IMR-90 (cell line): Measurements from ENCODE around the gene PLAA. TPM values are rescaled to one million over a fixed set of nuclear protein-coding genes. Genes with fewer than 3 reads are reported as not detected.

Experiments used
- ATAC-seq: fragments of 200-7000 bp; cut with Tn5 transposase; 2 replicates; pipeline ENCODE4 v1.9.1; 2020; ENCODE audit warnings: low read depth, mild to moderate bottlenecking, moderate library complexity
- BruUV-seq: library from RNA; stranded (reverse); fragments of 400-500 nt; replicated peaks from 2 replicates; lab custom pipeline; 2021; lab: Mats Ljungman, UMichigan
- CTCF ChIA-PET: fragments of 300-600 bp; formaldehyde crosslinking; extraction: SDS; loops from one replicate; lab custom pipeline; 2021; ENCODE audit warnings: antibody characterized with exemption; lab: Yijun Ruan, JAX
- POLR2A ChIA-PET: fragments of 300-600 bp; sonication (Branson Sonifier 250); formaldehyde crosslinking; loops from one replicate; lab custom pipeline; 2022; ENCODE audit warnings: antibody characterized with exemption; ENCODE audit not compliant: unreplicated experiment; lab: Charles Lee
- DNase-seq: peaks from one replicate; pipeline ENCODE4 v3.0.0; 2013
- H2AFZ ChIP-seq: replicated peaks from 2 replicates; pipeline ENCODE3; 2013; ENCODE audit warnings: low read length, mild to moderate bottlenecking; ENCODE audit not compliant: poor library complexity
- H2AK5ac ChIP-seq: 2 replicates; pipeline ENCODE4 v1.6.1; 2013; ENCODE audit warnings: low read depth, low read length, inconsistent platforms
- H2AK9ac ChIP-seq: replicated peaks from 2 replicates; pipeline ENCODE3; 2013; ENCODE audit warnings: mild to moderate bottlenecking, low read depth, low read length, moderate library complexity; ENCODE audit not compliant: poor library complexity
- H2BK120ac ChIP-seq: 2 replicates; pipeline ENCODE4 v1.6.1; 2013; ENCODE audit warnings: low read depth, low read length, inconsistent platforms
- H2BK15ac ChIP-seq: 3 replicates; pipeline ENCODE4 v1.6.1; 2013; ENCODE audit warnings: low read depth, low read length, inconsistent platforms
- H2BK20ac ChIP-seq: 2 replicates; pipeline ENCODE4 v1.6.1; 2013; ENCODE audit warnings: low read depth, mild to moderate bottlenecking, inconsistent platforms, low read length, moderate library complexity
- H2BK5ac ChIP-seq: 2 replicates; pipeline ENCODE4 v1.6.1; 2013; ENCODE audit warnings: mild to moderate bottlenecking, low read depth, low read length, inconsistent platforms; ENCODE audit not compliant: poor library complexity, severe bottlenecking
- H3K14ac ChIP-seq: replicated peaks from 2 replicates; pipeline ENCODE4 v1.6.1; 2013; ENCODE audit warnings: low read depth, low read length, inconsistent platforms
- H3K18ac ChIP-seq: 2 replicates; pipeline ENCODE4 v1.6.1; 2013; ENCODE audit warnings: low read depth, low read length, control low read depth
- H3K23ac ChIP-seq: 2 replicates; pipeline ENCODE4 v1.6.1; 2013; ENCODE audit warnings: low read depth, low read length, inconsistent platforms
- H3K27ac ChIP-seq: 2 replicates; pipeline ENCODE4 v1.5.1; 2013; ENCODE audit warnings: mild to moderate bottlenecking, control low read depth, low read length; ENCODE audit not compliant: insufficient read depth
- H3K27me3 ChIP-seq: 2 replicates; pipeline ENCODE4 v1.6.1; 2013; ENCODE audit warnings: low read length; ENCODE audit not compliant: control insufficient read depth, insufficient read depth
- H3K36me3 ChIP-seq: 2 replicates; pipeline ENCODE4 v1.6.1; 2013; ENCODE audit warnings: low read length, mixed read lengths; ENCODE audit not compliant: control insufficient read depth, insufficient read depth
- H3K4ac ChIP-seq: 2 replicates; pipeline ENCODE4 v1.6.1; 2013; ENCODE audit warnings: low read depth, low read length, inconsistent platforms
- H3K4me1 ChIP-seq: 2 replicates; pipeline ENCODE4 v1.6.1; 2013; ENCODE audit warnings: low read length, mixed read lengths; ENCODE audit not compliant: control insufficient read depth, insufficient read depth
- H3K4me2 ChIP-seq: 2 replicates; pipeline ENCODE4 v1.6.1; 2013; ENCODE audit warnings: low read depth, mild to moderate bottlenecking, control low read depth, low read length, moderate library complexity
- H3K4me3 ChIP-seq: 2 replicates; pipeline ENCODE4 v1.5.1; 2013; ENCODE audit warnings: low read depth, mild to moderate bottlenecking, control low read depth, low read length, moderate library complexity; ENCODE audit not compliant: insufficient read depth
- H3K56ac ChIP-seq: 2 replicates; pipeline ENCODE4 v1.6.1; 2013; ENCODE audit warnings: low read length, inconsistent platforms; ENCODE audit not compliant: insufficient read depth; ENCODE audit errors: extremely low read depth
- H3K79me1 ChIP-seq, 2 experiments: 2 replicates each; pipeline ENCODE4 v1.6.1; 2013; ENCODE audit warnings: low read length in 2 of 2, inconsistent platforms in 1 of 2, low read depth in 1 of 2
- H3K9ac ChIP-seq: 2 replicates; pipeline ENCODE4 v1.6.1; 2013; ENCODE audit warnings: low read depth, low read length, control low read depth
- H3K9me1 ChIP-seq: 2 replicates; pipeline ENCODE4 v1.6.1; 2013; ENCODE audit warnings: low read length, inconsistent platforms; ENCODE audit not compliant: insufficient read depth
- H3K9me3 ChIP-seq: 2 replicates; pipeline ENCODE4 v1.6.1; 2013; ENCODE audit warnings: low read length; ENCODE audit not compliant: control insufficient read depth, insufficient read depth
- H4K20me1 ChIP-seq: 2 replicates; pipeline ENCODE4 v1.6.1; 2013; ENCODE audit warnings: low read length, inconsistent platforms; ENCODE audit not compliant: insufficient read depth
- H4K5ac ChIP-seq: 2 replicates; pipeline ENCODE4 v1.6.1; 2013; ENCODE audit warnings: mild to moderate bottlenecking, low read depth, low read length, control low read depth
- H4K8ac ChIP-seq, 2 experiments: 2 replicates each; pipeline ENCODE4 v1.6.1; 2013; ENCODE audit warnings: low read depth in 2 of 2, low read length in 2 of 2, control low read depth in 1 of 2, inconsistent platforms in 1 of 2
- H4K91ac ChIP-seq: 2 replicates; pipeline ENCODE4 v1.6.1; 2013; ENCODE audit warnings: low read depth, low read length, inconsistent platforms; ENCODE audit not compliant: insufficient read depth
- BHLHE40 ChIP-seq: fragments of 150-350 bp; IDR thresholded peaks from 2 replicates; pipeline ENCODE4 v1.6.1; 2016; ENCODE audit warnings: mild to moderate bottlenecking, low read depth, low read length
- POLR2A ChIP-seq: IDR thresholded peaks from 2 replicates; pipeline ENCODE4 v1.6.1; 2012; ENCODE audit warnings: mild to moderate bottlenecking, low read depth, low read length
- RAD21 ChIP-seq: IDR thresholded peaks from 2 replicates; pipeline ENCODE4 v1.6.1; 2012; ENCODE audit warnings: low read length, improper control_type of control experiment
- WGBS, 2 experiments: methylation state at CpG; one replicate each; pipeline versions ENCODE4 v1.1.5 to v1.1.7; 2013; ENCODE audit warnings: missing lambda C conversion rate in 2 of 2; ENCODE audit not compliant: insufficient read length in 1 of 2; ENCODE audit errors: extremely low coverage in 2 of 2; 5-methylcytosine and 5-hydroxymethylcytosine counted together
- dilution Hi-C: fragments of 300-500 bp; cut with HindIII; formaldehyde crosslinking; loops from one replicate; pipeline ENCODE4 v1.14.3; 2018; ENCODE audit warnings: low sequenced_read_pairs; ENCODE audit not compliant: unreplicated experiment
- in situ Hi-C: fragments of 300-500 bp; cut with MboI; formaldehyde crosslinking; loops from 3 replicates; pipeline ENCODE4 v1.14.3; 2019; ENCODE audit warnings: low sequenced_read_pairs, inconsistent platforms, mixed read lengths
- intact Hi-C: fragments of 100-400 bp; cut with micrococcal nuclease; formaldehyde crosslinking; loops from 2 replicates; pipeline ENCODE4 v1.10.0; 2022
- polyA plus RNA-seq, 3 experiments: library from polyadenylated mRNA; depleted of rRNA; stranded (reverse); fragments of >200 nt; gene quantifications; 2 replicates each; pipeline ENCODE4 v1.2.3, GENCODE V29; 2012; ENCODE audit warnings: low replicate concordance in 1 of 3
- total RNA-seq: library from RNA; depleted of rRNA; stranded (reverse); fragments of >200 nt; gene quantifications from 2 replicates; pipeline ENCODE4 v1.2.3, GENCODE V29; 2012
- TF ChIP-seq, protein P1 (sequence below): fragments of 150-350 bp; IDR thresholded peaks from 2 replicates; pipeline ENCODE4 v1.6.1; 2017; ENCODE audit warnings: mild to moderate bottlenecking, antibody characterized with exemption, low read length, low read depth

Gene PLAA
- total and polyA plus RNA-seq, 2 of the 4 experiments (the other 2 are of a cell fraction): 18.2 to 24.4 TPM

DNA sequence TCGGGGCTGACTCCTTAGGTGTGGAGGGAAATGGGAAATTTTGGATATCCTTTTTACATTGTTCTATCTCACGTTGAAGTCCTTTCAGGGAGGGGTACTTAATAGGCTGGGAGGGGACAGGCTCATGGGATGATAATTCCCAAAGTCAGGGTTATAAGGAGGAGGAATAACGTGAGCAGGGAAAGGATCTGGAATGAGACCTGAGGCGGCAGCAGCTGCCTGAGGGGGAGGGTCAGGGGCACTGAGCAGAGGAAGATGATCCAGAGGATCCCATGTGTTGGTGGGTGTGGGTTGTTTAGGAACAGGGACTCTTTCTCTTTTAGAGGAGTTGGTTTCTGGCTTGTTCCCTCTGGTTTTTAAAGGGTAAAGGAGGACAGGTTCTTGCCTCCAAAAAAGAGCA lies 27.9 kb upstream of the PLAA start:
- Histone ChIP-seq H3K79me1 (peaks cover 6 to 17% of the 10 kb centered on the region in 2 experiments; a peak in 1 of 4 replicates), H2AK5ac (no peak overlapping the region), H2AFZ (no peak overlapping the region), H3K14ac (no peak overlapping the region), H3K9me3 (no peaks in the 10 kb centered on the region), H4K20me1 (no peaks in the 10 kb centered on the region), H3K4me1 (peaks cover 2% of the 10 kb centered on the region; the same call in 1 of the 2 replicates), H3K9me1 (no peaks in the 10 kb centered on the region), H4K91ac (no peak overlapping the region), H3K4me3 (no peak overlapping the region), H2BK5ac (no peak overlapping the region), H4K8ac (no peak overlapping the region; a peak in 1 of 4 replicates), H3K9ac (no peak overlapping the region), H4K5ac (no peak overlapping the region), H3K4ac (no peak overlapping the region), H2BK15ac (no peak overlapping the region), H3K27ac (no peak overlapping the region), H3K36me3 (peaks cover 1% of the 10 kb centered on the region; the same call in 1 of the 2 replicates), H3K23ac (no peak overlapping the region), H2BK120ac (no peak overlapping the region; the same call in 1 of the 2 replicates), H2BK20ac (no peak overlapping the region), H3K27me3 (no peaks in the 10 kb centered on the region), H3K56ac (no peak overlapping the region), H2AK9ac (no peak overlapping the region), H3K18ac (no peak overlapping the region), H3K4me2 (no peak overlapping the region)
- ChIA-PET CTCF (interaction anchor here (1.4 kb wide), 1 partner anchor 8 kb away, joined by 4 read pairs; no protein-coding TSS in a partner anchor), POLR2A (no interaction called here)
- ATAC-seq (no peak), DNase-seq (no peak)
- 85% methylated on average over 2 of the region's 4 CpGs; no CpG with 5 or more reads in 1 of the 2 experiments for WGBS, 2 experiments
- TF ChIP-seq RAD21 (no peak), POLR2A (no peak), BHLHE40 (no peak)
- TF ChIP-seq, protein P1, sequence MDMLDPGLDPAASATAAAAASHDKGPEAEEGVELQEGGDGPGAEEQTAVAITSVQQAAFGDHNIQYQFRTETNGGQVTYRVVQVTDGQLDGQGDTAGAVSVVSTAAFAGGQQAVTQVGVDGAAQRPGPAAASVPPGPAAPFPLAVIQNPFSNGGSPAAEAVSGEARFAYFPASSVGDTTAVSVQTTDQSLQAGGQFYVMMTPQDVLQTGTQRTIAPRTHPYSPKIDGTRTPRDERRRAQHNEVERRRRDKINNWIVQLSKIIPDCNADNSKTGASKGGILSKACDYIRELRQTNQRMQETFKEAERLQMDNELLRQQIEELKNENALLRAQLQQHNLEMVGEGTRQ: no peak
- intact Hi-C loops: loop anchor here (5.0 kb wide), 1 partner anchor 228 kb away; no protein-coding TSS in a partner anchor
- BruUV-seq: no TSS peak
- dilution Hi-C loops: no loop called here
- in situ Hi-C loops: loop anchor here (25.0 kb wide), 1 partner anchor 238 kb away; no protein-coding TSS in a partner anchor
